Measurements from ENCODE around the gene PACS2.
"Not testable (repeated sequence)": the region's sequence is repeated elsewhere in the genome, so short reads cannot be mapped to it uniquely, and the experiment has no call there.

GRCh38 chr14:105301915-105302249 lies 12.7 kb upstream of the PACS2 start:
- TF ChIP-seq, protein P1, sequence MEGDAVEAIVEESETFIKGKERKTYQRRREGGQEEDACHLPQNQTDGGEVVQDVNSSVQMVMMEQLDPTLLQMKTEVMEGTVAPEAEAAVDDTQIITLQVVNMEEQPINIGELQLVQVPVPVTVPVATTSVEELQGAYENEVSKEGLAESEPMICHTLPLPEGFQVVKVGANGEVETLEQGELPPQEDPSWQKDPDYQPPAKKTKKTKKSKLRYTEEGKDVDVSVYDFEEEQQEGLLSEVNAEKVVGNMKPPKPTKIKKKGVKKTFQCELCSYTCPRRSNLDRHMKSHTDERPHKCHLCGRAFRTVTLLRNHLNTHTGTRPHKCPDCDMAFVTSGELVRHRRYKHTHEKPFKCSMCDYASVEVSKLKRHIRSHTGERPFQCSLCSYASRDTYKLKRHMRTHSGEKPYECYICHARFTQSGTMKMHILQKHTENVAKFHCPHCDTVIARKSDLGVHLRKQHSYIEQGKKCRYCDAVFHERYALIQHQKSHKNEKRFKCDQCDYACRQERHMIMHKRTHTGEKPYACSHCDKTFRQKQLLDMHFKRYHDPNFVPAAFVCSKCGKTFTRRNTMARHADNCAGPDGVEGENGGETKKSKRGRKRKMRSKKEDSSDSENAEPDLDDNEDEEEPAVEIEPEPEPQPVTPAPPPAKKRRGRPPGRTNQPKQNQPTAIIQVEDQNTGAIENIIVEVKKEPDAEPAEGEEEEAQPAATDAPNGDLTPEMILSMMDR (IDR thresholded peaks at IDR 0.05; ENCODE audit: extremely low read depth in 1 of 2, insufficient read depth in 1 of 2, low read depth in 1 of 2, low read length in 2 of 2): not testable (repeated sequence)
- TF ChIP-seq JUN (IDR thresholded peaks at IDR 0.05; ENCODE audit: borderline replicate concordance, insufficient read depth, insufficient read length, low read depth); POLR2A (IDR thresholded peaks at IDR 0.05; ENCODE audit: low read depth, low read length): not testable (repeated sequence)
